ENCODE measurements around the gene RPS15A. TPM values are rescaled to one million over a fixed set of nuclear protein-coding genes. Genes with fewer than 3 reads are reported as not detected.

Gene RPS15A
- total RNA-seq, 1 experiment from 2014 or later = 1,282 TPM

DNA sequence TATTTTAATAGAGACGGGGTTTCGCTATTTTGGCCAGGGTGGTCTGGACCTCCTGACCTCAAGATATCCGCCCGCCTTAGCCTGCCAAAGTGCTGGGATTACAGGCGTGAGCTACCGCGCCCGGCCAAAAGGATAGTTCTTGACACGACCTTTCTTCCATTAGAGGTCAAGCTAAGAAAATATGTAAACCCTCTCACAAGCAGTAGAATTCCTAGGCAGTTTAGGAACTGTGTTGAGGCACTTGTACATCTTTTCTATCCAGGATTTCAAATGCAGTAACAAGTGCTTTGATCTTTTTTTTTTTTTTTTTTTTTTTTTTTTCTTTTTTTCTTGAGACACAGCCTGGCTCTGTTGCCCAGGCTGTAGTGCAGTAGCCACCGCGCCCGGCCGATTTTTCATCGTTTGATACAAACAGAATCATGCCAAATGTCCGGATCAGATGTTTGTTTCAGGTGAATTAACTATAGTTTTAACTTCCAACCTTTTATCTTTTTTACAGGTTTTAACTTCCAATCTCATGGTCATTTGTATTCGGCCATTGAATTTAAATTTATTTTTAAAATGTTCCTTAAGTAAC, 12.7 kb upstream of the RPS15A start:
- Histone ChIP-seq H3K4me1 (ENCODE audit: insufficient read depth, low read length, poor library complexity, severe bottlenecking) (peaks cover 42% of the 10 kb centered on the region), H3K4me3 (ENCODE audit: low read depth, low read length, poor library complexity, severe bottlenecking) (no peak overlapping the region), H3K27ac (ENCODE audit: low read depth, low read length, poor library complexity, severe bottlenecking) (peak overlapping the region; percentile 80), H3K9me3 (ENCODE audit: low read depth, low read length, poor library complexity, severe bottlenecking) (no peaks in the 10 kb centered on the region), H3K36me3 (ENCODE audit: insufficient read depth, low read length, poor library complexity, severe bottlenecking) (peaks cover 15% of the 10 kb centered on the region), H3K27me3 (replicated peaks; ENCODE audit: insufficient read depth, low read depth, low read length, poor library complexity) (no peaks in the 10 kb centered on the region)
- no TSS peak for BruUV-seq (replicated peaks)
- intact Hi-C loops (cut with micrococcal nuclease; ENCODE audit: unreplicated experiment) = loop anchor here (10.0 kb wide), 1 partner anchor 272 kb away; no protein-coding TSS in a partner anchor
- no peak for TF ChIP-seq EZH2 (IDR thresholded peaks at IDR 0.05; ENCODE audit: borderline replicate concordance, low read depth, low read length, poor library complexity, severe bottlenecking)
- TF ChIP-seq, protein P1, sequence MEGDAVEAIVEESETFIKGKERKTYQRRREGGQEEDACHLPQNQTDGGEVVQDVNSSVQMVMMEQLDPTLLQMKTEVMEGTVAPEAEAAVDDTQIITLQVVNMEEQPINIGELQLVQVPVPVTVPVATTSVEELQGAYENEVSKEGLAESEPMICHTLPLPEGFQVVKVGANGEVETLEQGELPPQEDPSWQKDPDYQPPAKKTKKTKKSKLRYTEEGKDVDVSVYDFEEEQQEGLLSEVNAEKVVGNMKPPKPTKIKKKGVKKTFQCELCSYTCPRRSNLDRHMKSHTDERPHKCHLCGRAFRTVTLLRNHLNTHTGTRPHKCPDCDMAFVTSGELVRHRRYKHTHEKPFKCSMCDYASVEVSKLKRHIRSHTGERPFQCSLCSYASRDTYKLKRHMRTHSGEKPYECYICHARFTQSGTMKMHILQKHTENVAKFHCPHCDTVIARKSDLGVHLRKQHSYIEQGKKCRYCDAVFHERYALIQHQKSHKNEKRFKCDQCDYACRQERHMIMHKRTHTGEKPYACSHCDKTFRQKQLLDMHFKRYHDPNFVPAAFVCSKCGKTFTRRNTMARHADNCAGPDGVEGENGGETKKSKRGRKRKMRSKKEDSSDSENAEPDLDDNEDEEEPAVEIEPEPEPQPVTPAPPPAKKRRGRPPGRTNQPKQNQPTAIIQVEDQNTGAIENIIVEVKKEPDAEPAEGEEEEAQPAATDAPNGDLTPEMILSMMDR (conservative IDR thresholded peaks at IDR 0.05; ENCODE audit: low read depth, low read length) = no peak
- ChIA-PET POLR2A (ENCODE audit: low non-redundant PET) (no interaction called here), CTCF (no interaction called here)
- DNase-seq (ENCODE audit: low spot score) = no peak

DNA sequence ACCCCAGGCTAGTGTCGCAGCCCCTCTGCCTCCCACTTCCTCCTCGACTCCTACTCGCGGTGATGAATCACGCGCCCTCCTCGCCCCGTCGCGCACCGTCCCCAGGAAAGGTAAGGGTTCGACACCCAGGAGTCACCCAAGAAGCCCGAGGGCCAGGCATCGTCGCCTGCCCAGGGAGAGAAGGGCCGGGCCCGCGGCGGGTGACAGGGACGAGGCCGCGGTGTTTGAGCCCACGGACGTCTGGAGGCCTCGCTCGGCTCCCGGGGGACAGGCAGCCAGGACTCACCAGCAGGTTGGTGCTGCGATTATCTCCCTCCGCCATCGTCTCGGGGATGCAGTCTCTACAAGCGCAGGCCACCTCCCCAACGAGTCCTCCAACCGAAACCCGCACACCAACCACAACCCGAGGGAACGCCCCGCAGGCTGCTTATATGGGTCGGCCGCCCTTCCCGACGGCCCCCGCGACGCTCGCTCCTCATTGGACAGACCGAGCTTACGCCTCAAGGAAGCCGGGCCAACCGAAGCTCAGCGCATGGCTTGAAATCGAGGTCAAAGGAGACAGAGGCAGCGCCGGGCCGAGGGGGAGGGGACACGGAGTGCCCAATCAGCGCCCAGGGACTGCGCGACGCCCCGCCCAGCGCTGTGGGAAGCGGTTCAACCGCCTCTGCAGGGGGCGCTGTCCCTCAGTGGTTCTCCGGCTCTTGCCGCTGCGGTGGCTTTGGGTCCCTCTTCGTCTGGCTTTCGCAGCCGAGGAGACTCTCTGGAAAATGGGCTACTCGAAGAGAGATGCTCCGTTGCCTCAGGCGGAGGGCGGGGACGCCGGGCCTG, 11.2 kb upstream of the RPS15A start, which contains the start of gene ARL6IP1:
ARL6IP1 (minus strand) TSS at position 405 of the 828 bp plus-strand sequence; CDS start at position 322, 83 bp downstream.
- H3K4me1 ChIP-seq (ENCODE audit: insufficient read depth, low read length, poor library complexity, severe bottlenecking) = peaks cover 51% of the 10 kb centered on the region
- intact Hi-C loops (cut with micrococcal nuclease; ENCODE audit: unreplicated experiment) = loop anchor here (10.0 kb wide), 1 partner anchor 273 kb away; no protein-coding TSS in a partner anchor

DNA sequence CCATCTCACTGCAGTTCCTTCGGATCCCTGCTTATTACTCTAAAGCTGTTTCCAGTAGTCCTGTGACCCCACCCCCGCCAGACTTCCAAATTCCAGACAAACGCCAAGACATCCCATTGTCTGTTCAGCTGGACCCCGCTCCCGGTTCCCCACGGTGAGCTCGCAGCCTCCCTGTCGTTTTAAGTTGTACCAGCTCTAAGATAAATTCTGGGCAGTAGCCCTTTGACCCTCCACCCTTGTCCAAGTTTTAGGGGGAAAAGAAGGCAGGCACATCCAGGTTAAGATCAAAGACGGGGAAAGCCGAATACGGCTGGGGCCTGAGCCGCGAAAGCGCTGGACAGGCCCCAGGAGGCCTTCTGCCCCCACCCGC, 10.6 kb upstream of the RPS15A start:
- intact Hi-C loops (cut with micrococcal nuclease; ENCODE audit: unreplicated experiment) = loop anchor here (10.0 kb wide), 1 partner anchor 274 kb away; no protein-coding TSS in a partner anchor
- no peak for DNase-seq (ENCODE audit: low spot score)
- no peak for TF ChIP-seq EZH2 (IDR thresholded peaks at IDR 0.05; ENCODE audit: borderline replicate concordance, low read depth, low read length, poor library complexity, severe bottlenecking)
- TF ChIP-seq, protein P1 (conservative IDR thresholded peaks at IDR 0.05; ENCODE audit: low read depth, low read length) = no peak
- H3K27ac ChIP-seq (ENCODE audit: low read depth, low read length, poor library complexity, severe bottlenecking) = peak overlapping the region; percentile 95
- CTCF ChIA-PET = no interaction called here
- H3K4me1 ChIP-seq (ENCODE audit: insufficient read depth, low read length, poor library complexity, severe bottlenecking) = peaks cover 51% of the 10 kb centered on the region
- H3K36me3 ChIP-seq (ENCODE audit: insufficient read depth, low read length, poor library complexity, severe bottlenecking) = peaks cover 36% of the 10 kb centered on the region
- H3K9me3 ChIP-seq (ENCODE audit: low read depth, low read length, poor library complexity, severe bottlenecking) = no peaks in the 10 kb centered on the region
- H3K27me3 ChIP-seq (replicated peaks; ENCODE audit: insufficient read depth, low read depth, low read length, poor library complexity) = no peaks in the 10 kb centered on the region
- POLR2A ChIA-PET (ENCODE audit: low non-redundant PET) = interaction anchor here (1.6 kb wide), 1 partner anchor 11 kb away, joined by 29 read pairs; the partner anchor contains the start of gene RPS15A
- BruUV-seq (replicated peaks) = no TSS peak
- H3K4me3 ChIP-seq (ENCODE audit: low read depth, low read length, poor library complexity, severe bottlenecking) = peak overlapping the region; percentile 94

More for the DNA sequence above, 11.2 kb upstream of the RPS15A start, which contains the start of gene ARL6IP1:
- ChIA-PET POLR2A (ENCODE audit: low non-redundant PET) (interaction anchor here (0.5 to 1.6 kb wide), 5 partner anchors 11 to 329 kb away, joined by 3 to 29 read pairs (median 3); partner anchors contain the start of gene RPS15A), CTCF (interaction anchor here (0.6 to 0.8 kb wide), 4 partner anchors 11 to 369 kb away, joined by 3 read pairs; partner anchors contain the start of gene RPS15A)
- Histone ChIP-seq H3K27me3 (replicated peaks; ENCODE audit: insufficient read depth, low read depth, low read length, poor library complexity) (no peaks in the 10 kb centered on the region), H3K27ac (ENCODE audit: low read depth, low read length, poor library complexity, severe bottlenecking) (peak within 1 kb of the TSS; percentile 95), H3K4me3 (ENCODE audit: low read depth, low read length, poor library complexity, severe bottlenecking) (peak within 1 kb of the TSS; percentile 94), H3K9me3 (ENCODE audit: low read depth, low read length, poor library complexity, severe bottlenecking) (no peaks in the 10 kb centered on the region), H3K36me3 (ENCODE audit: insufficient read depth, low read length, poor library complexity, severe bottlenecking) (peaks cover 30% of the 10 kb centered on the region)
- BruUV-seq (replicated peaks) = no TSS peak
- peak; percentile 99 for DNase-seq (ENCODE audit: low spot score)
- TF ChIP-seq, protein P1 (conservative IDR thresholded peaks at IDR 0.05; ENCODE audit: low read depth, low read length) = peak; percentile 94
- no peak for TF ChIP-seq EZH2 (IDR thresholded peaks at IDR 0.05; ENCODE audit: borderline replicate concordance, low read depth, low read length, poor library complexity, severe bottlenecking)
